NCI-H2107 treated with DMSO at 0.1 percent for 48 hours (cell line): ENCODE measurements around the gene SLC25A39.

Experiments used
- DNase-seq: peaks from one replicate; lab custom pipeline; 2025; ENCODE audit not compliant: unreplicated experiment; lab: John Stamatoyannopoulos, UW

SLC25A39 gene

GRCh38 chr17:44314869-44315661 lies 9.6 kb downstream of the SLC25A39 start:
- peak; percentile 45 for DNase-seq

DNA sequence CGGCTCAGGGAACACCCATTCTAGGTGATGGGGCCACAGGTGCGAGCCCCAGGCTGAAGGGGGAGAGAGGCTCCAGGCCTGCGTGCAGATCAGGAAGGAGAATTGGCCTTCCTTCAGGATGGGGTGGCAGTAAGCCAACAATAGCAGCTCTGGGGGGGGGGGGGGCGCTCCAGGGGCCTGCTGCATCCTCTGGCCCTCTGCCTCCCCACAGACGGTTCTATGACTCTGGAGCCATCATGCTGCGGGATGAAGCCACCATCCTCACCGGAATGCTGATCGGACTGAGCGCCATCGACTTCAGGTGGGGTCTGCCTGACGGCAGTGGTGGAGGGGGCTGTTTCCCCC lies 10.1 kb downstream of the SLC25A39 start:
- DNase-seq = no peak

GRCh38 chr17:44314031-44314430 lies 10.6 kb downstream of the SLC25A39 start:
- no peak for DNase-seq

DNA sequence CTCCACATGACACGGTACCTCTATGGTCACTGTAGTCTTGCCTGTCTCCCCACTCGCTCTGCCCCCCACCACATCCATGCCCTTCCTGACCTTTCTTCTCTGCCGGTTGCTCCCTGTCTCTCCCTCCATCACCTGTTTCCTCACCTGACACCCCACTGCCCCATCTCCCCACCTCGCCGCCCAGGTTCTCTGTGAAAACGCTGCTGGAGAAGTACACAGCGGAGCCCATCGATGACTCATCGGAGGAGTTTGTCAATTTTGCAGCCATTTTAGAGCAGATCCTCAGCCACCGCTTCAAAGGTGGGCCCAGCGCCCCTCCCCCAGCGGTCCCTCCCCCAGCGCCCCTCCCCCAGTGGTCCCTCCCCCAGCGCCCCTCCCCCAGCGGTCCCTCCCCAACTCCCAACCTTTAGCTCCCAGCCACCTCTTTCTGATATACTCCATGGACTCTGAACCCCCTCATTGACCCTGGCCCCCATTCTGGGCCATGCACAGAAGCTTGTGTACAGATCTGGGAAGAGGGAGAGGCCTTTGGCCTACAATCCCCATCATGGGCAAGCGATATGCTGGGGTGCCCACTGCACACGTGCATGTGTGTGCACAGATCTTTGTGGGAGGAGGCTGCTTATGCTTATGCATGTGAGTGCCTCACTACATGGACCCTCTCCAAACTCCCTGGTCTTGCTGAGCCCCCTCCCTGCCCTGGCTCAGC lies 12.1 kb downstream of the SLC25A39 start:
- DNase-seq = no peak

DNA sequence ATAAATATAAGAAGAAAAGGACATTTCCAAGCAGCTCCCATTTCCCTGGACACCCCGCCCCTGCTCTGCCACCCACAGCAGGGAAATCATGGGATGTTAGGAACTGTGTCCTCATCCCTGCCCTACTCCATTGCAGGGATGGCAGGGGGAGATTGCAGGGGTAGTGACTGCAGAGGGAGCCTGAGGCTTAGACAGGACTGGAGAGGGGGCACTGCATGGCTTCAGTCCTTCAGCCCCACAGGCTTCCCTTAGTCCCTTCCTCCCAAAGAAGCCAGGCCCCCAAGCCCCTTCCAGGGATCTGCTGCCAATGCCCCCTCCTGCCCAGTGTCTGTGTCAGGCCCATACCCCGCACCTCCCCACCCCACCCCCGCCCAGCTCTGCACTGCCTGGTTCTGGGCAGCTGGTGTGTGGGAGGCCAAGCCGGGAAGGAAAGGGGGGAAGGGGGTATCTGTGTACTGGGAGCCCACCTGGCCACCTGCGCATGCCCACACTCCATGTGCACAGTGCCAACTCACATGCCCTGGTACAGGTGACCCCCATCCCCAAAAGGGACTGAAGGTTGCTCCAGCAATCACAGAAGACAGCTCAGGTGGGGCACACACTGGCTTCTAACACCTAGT lies 13.0 kb downstream of the SLC25A39 start:
- DNase-seq = no peak

- no peak for DNase-seq
Observed at GRCh38 chr17:44310609-44311376, 13.8 kb downstream of the SLC25A39 start.

GRCh38 chr17:44310188-44310587 lies 14.4 kb downstream of the SLC25A39 start:
- DNase-seq = no peak

DNA sequence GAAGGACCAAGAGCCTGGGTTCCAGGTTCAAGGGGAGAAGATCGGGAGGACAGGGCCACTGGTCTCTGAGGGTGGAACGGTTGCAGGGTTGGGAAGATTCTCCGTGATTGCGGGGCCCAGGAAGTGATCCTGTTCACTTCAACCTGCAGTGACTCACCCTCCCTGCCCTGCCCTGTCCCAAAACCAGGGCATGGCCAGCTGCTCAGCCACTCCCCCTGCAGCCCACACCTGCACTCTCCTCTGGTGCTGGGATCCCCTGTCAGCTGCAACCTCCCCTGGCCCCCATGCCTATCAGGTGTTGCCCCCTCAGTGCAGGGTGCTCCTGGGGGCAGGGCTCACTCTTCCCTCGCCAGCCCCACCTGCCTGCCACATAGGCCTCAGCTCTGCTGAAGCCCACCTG lies 15.2 kb downstream of the SLC25A39 start:
- DNase-seq = no peak

- no peak for DNase-seq
Observed at GRCh38 chr17:44308865-44309264, 15.8 kb downstream of the SLC25A39 start.

GRCh38 chr17:44308320-44308818 lies 16.3 kb downstream of the SLC25A39 start, which contains the start of gene RUNDC3A:
RUNDC3A (plus strand) TSS chr17:44308601; CDS start chr17:44308833, 232 bp downstream.
- peak; percentile 73 for DNase-seq

DNA sequence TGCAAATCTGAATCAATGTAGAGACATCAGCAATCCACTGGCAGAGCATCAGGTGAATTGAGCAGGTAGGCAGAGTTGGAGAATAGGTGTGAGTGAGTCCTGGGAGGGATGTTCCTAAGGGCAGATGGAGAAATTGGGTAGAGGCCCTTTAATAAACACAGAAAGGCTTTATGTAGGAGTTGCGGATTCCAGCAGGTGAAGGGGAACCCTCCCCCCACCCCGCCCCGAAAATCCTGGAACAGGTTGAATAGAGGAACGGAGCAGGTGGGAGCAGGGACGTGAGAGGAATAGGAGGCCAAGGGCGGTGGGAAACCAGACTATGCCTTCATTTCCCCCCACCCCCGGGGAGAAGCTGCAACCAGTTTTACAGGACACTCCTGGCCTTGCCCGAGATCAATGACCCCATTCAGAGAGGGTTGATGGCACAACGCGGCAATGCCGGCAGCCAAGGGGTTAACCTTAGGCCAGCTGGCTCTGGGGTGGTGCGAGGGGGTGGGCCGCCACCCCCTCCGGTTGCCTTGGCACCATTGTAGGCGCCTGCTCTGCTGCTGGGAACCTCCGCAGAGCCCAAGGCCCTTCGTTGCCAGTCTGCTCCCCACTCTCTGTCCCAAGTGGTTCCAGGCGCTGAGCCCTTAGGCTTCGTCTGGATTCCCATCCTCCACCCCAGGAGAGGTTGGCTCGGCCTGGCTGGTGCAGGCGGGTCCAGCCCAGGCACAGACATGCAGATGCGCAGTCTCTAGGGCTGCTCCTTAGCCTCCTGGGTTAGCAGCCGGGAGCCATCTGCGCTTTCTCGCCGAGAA lies 17.0 kb downstream of the SLC25A39 start:
- DNase-seq = peak; percentile 45

DNA sequence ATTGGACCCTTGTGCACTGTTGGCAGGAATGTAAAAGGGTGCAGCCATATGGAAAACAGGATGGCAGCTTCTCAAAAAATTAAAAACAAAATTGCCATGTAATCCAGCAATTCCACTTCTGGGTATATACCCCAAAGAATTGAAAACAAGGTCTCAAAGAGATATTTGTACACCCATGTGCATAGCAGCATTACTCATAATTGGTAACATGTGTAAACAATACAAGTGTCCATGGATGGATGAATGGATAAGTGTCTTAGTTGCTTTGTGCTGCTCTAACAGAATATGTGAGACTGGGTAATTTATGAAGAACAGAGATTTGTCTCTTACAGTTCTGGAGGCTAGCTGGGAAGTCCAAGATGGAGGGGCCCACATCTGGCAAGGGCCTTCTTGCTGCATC lies 20.0 kb downstream of the SLC25A39 start:
- DNase-seq = no peak

DNA sequence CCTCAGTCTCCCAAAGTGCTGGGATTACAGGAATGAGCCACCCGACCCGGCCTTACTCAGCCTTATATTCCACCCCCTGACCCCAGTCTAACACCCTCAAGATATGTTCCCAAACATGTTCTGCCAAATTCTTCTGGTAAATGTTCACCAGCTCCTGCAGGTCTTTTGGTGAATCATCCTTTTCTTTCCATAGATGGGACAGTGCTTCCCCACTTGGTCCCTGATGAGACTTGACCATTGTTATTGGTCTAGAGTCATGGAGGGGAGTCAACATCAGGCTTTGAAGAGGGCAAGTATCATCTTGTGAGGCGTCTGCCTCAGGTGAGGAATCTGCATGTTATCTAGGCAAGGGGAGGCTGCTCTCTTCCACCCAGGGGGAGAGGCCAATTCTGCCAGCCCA lies 26.6 kb downstream of the SLC25A39 start:
- no peak for DNase-seq

- DNase-seq = no peak
Observed at GRCh38 chr17:44293509-44294226, 31.0 kb downstream of the SLC25A39 start.

DNA sequence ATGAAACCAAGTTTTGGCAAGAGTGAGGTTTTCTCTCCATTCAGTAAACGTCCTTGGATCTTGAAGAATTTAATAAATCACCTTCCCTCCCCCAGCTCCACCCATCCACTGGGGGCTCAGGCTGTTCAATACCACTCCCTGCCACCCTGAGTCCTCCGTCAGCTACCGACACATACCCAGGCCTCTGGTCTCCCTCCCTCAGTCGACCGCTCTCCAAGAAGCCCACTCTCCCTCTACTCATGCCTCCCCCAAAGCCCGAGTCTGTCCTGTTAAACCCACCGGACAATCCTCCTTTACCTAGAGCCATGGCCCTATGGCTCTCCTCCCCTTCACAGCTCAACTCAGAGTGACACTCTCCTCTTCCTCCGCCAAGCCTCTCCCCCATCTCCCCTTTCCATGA lies 37.0 kb downstream of the SLC25A39 start:
- no peak for DNase-seq

GRCh38 chr17:44284024-44284400 lies 40.6 kb downstream of the SLC25A39 start:
- no peak for DNase-seq

- DNase-seq = no peak
Observed at GRCh38 chr17:44283344-44284023, 41.1 kb downstream of the SLC25A39 start.

- DNase-seq = no peak
Observed at GRCh38 chr17:44282264-44282663, 42.4 kb downstream of the SLC25A39 start.

- DNase-seq = no peak
Observed at GRCh38 chr17:44281570-44281969, 43.1 kb downstream of the SLC25A39 start.
